PFSK-1 (cell line): ENCODE results near the gene PRAMEF1.

Experiments
- FOXP2 ChIP-seq: optimal IDR thresholded peaks from 2 replicates; pipeline ENCODE3; 2011; ENCODE audit warnings: borderline replicate concordance, control low read depth, inconsistent platforms; ENCODE audit not compliant: insufficient read depth; ENCODE audit errors: extremely low read length, extremely low read depth
- POLR2AphosphoS5 ChIP-seq: IDR thresholded peaks from 2 replicates; pipeline ENCODE4 v1.6.1; 2012; ENCODE audit warnings: low read depth, mild to moderate bottlenecking, control low read depth, low read length, moderate library complexity
- SIN3A ChIP-seq: IDR thresholded peaks from 2 replicates; pipeline ENCODE4 v1.6.1; 2012; ENCODE audit warnings: mild to moderate bottlenecking, low read length, moderate library complexity, borderline replicate concordance; ENCODE audit not compliant: insufficient read depth
- TAF1 ChIP-seq: IDR thresholded peaks from 2 replicates; pipeline ENCODE4 v1.6.1; 2012; ENCODE audit warnings: low read length, control low read depth, borderline replicate concordance; ENCODE audit not compliant: insufficient read depth
- TF ChIP-seq, protein P1 (sequence below), 2 experiments: IDR thresholded peaks; 2 replicates each; pipeline versions ENCODE4 v1.6.1 to v1.8.0; 2011 to 2012; ENCODE audit warnings: low read depth in 2 of 2, low read length in 2 of 2, control low read depth in 1 of 2, inconsistent platforms in 1 of 2, mild to moderate bottlenecking in 1 of 2, moderate library complexity in 1 of 2; ENCODE audit not compliant: insufficient read depth in 1 of 2

The PRAMEF1 gene

DNA sequence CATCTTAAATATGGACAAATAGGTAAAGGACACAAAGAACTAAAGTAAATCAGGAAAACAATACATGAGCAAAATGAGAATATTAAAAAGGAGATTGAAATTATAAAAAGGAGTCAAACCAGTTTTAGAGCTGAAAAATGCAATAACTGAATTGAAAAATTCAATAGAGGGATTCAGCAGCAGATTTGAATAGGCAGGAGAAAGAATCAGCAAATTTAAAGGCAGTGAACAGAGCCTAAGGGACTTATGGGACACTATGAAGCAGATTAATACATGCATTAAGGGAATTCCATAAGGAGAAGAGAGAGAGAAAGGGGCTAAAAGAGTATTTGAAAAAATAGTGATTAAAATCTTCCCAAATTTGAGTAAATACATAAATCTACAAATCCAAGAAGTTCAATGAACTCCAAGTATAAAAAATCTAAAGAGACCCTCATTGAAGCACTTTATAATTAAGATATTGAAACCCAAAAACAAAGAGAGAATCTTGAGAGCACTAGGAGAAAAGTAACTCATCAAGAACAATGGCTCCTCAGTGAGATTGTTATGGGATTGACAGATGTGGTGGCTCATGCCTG is 42.3 kb upstream of the PRAMEF1 start:
- TF ChIP-seq FOXP2 (no peak), POLR2AphosphoS5 (no peak), SIN3A (no peak), TAF1 (no peak)
- TF ChIP-seq, protein P1, sequence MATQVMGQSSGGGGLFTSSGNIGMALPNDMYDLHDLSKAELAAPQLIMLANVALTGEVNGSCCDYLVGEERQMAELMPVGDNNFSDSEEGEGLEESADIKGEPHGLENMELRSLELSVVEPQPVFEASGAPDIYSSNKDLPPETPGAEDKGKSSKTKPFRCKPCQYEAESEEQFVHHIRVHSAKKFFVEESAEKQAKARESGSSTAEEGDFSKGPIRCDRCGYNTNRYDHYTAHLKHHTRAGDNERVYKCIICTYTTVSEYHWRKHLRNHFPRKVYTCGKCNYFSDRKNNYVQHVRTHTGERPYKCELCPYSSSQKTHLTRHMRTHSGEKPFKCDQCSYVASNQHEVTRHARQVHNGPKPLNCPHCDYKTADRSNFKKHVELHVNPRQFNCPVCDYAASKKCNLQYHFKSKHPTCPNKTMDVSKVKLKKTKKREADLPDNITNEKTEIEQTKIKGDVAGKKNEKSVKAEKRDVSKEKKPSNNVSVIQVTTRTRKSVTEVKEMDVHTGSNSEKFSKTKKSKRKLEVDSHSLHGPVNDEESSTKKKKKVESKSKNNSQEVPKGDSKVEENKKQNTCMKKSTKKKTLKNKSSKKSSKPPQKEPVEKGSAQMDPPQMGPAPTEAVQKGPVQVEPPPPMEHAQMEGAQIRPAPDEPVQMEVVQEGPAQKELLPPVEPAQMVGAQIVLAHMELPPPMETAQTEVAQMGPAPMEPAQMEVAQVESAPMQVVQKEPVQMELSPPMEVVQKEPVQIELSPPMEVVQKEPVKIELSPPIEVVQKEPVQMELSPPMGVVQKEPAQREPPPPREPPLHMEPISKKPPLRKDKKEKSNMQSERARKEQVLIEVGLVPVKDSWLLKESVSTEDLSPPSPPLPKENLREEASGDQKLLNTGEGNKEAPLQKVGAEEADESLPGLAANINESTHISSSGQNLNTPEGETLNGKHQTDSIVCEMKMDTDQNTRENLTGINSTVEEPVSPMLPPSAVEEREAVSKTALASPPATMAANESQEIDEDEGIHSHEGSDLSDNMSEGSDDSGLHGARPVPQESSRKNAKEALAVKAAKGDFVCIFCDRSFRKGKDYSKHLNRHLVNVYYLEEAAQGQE (IDR thresholded peaks at IDR 0.05; ENCODE audit: insufficient read depth in 1 of 2, low read depth in 2 of 2, low read length in 2 of 2): no peak

DNA sequence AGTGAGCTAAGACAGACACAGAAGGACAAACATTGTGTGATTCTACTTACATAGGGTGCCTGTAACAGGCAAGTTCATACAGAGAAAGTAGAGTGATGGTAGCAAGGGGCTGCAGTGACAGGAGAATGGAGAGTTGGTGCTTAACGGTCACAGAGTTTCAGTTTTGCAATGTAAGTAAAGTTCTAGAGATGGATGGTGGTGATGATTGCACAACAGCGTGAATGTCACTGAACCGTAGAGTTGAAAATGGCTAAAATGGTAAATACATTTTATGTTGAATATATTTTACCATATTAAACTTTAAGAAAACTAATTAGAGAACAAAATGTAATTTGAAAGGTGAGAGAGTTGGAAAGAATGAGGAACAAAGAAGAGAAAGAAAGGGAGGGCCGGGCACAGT is 36.5 kb upstream of the PRAMEF1 start:
- no peak for TF ChIP-seq POLR2AphosphoS5
- TF ChIP-seq SIN3A: no peak
- TF ChIP-seq, protein P1 (IDR thresholded peaks at IDR 0.05; ENCODE audit: insufficient read depth in 1 of 2, low read depth in 2 of 2, low read length in 2 of 2): no peak
- TF ChIP-seq FOXP2: no peak
- no peak for TF ChIP-seq TAF1

GRCh38 chr1:12756273-12756672 is 34.9 kb upstream of the PRAMEF1 start:
- TF ChIP-seq FOXP2: no peak
- TF ChIP-seq, protein P1 (IDR thresholded peaks at IDR 0.05; ENCODE audit: insufficient read depth in 1 of 2, low read depth in 2 of 2, low read length in 2 of 2): no peak
- TF ChIP-seq SIN3A: no peak
- no peak for TF ChIP-seq TAF1
- TF ChIP-seq POLR2AphosphoS5: no peak

DNA sequence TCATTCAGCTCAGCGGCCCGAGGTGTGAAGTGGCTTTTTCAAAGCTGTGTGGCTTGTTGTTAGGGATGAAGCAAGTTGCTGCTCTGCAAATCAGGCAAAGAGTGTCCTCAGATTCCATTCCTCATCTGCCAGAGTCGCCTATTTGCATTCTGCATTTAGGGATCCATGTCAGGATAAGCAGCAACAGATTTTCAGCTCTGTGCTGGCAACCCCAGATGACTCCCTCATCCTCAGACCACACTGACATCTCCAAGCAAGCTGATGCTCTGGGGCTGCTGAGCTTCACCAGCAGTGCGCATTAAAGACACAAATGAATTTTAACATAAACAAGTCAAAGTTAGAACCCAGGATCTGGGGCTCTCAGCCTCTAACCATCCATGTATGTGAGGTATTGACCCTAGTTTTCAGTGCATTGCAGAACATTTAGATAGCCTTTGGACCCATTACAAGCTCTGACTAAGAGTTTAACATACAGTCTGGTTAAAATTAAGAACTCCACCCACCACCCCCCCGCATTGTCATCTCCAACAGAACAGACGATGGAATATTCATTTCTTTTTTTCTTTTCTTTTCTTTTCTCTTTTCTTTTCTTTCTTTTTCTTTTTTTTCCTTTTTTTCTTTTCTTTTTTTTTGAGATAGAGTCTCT is 34.3 kb upstream of the PRAMEF1 start:
- TF ChIP-seq POLR2AphosphoS5: no peak
- no peak for TF ChIP-seq TAF1

DNA sequence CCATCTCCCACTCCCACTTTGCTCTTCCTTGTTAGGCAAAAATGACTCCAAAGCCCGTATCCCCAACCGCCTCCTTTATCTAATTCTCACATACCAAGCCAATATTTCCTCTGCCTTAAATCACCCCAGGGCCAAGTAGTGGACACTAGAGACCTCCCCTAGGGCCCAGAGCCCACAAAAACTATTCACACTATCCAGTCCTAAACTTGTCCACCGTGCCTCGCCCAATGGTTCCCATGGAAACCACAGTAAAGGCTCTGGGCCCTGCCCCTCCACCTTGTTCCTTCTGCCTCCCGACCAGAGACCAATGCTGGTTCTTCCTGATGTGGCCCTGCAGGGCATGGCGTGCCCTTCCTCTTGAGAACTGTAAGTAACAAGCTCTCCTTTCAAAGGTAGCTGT is 33.4 kb upstream of the PRAMEF1 start:
- TF ChIP-seq TAF1 (no peak), SIN3A (no peak)

GRCh38 chr1:12760256-12760795 is 30.9 kb upstream of the PRAMEF1 start:
- TF ChIP-seq POLR2AphosphoS5 (no peak), FOXP2 (no peak), TAF1 (no peak), SIN3A (no peak)
- TF ChIP-seq, protein P1 (IDR thresholded peaks at IDR 0.05; ENCODE audit: insufficient read depth in 1 of 2, low read depth in 2 of 2, low read length in 2 of 2): no peak
